ENCODE results near the gene PPARG. TPM values are rescaled to one million over a fixed set of nuclear protein-coding genes. Genes with fewer than 3 reads are reported as not detected.

PPARG gene
- total RNA-seq, 2 donors from 2014 or later = 5.4 to 44.2 TPM

DNA sequence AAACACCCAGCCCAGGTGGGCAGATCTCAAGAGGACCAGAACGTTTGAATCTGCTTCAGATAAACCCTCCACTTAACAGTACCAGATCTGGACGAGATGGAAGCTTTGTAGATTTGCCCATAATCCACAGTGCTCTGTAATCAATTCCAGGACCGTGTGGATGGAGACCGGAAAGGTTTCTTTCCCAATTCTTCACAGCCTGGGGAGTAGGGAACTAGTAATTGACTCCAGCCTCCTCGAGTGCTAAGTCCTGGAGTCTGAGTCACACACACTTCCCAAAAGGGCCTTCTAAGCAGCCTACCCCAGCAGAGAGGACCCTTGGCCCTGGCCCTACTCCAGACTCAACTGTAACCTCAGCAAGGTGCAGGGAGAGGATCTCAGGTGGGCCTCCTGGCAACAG is 139.3 kb downstream of the PPARG start:
- DNase-seq = no peak
- Histone ChIP-seq H3K27me3 (no peaks in the 10 kb centered on the region), H3K9me3 (no peaks in the 10 kb centered on the region), H3K4me1 (peaks cover 9% of the 10 kb centered on the region), H3K27ac (no peak overlapping the region), H3K4me3 (no peak overlapping the region), H3K36me3 (replicated peaks in 1 of 2; ENCODE audit: insufficient read depth in 1 of 2, low read depth in 2 of 2) (no peaks in the 10 kb centered on the region)
- intact Hi-C loops (cut with DNase I) = no loop called here
- TF ChIP-seq POLR2A (IDR thresholded peaks at IDR 0.05) = no peak
- TF ChIP-seq, protein P1, sequence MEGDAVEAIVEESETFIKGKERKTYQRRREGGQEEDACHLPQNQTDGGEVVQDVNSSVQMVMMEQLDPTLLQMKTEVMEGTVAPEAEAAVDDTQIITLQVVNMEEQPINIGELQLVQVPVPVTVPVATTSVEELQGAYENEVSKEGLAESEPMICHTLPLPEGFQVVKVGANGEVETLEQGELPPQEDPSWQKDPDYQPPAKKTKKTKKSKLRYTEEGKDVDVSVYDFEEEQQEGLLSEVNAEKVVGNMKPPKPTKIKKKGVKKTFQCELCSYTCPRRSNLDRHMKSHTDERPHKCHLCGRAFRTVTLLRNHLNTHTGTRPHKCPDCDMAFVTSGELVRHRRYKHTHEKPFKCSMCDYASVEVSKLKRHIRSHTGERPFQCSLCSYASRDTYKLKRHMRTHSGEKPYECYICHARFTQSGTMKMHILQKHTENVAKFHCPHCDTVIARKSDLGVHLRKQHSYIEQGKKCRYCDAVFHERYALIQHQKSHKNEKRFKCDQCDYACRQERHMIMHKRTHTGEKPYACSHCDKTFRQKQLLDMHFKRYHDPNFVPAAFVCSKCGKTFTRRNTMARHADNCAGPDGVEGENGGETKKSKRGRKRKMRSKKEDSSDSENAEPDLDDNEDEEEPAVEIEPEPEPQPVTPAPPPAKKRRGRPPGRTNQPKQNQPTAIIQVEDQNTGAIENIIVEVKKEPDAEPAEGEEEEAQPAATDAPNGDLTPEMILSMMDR (IDR thresholded peaks at IDR 0.05) = no peak
- ATAC-seq = no peak
- WGBS, 2 donors = 60 to 76% methylated on average over 5 of the region's 5 CpGs

DNA sequence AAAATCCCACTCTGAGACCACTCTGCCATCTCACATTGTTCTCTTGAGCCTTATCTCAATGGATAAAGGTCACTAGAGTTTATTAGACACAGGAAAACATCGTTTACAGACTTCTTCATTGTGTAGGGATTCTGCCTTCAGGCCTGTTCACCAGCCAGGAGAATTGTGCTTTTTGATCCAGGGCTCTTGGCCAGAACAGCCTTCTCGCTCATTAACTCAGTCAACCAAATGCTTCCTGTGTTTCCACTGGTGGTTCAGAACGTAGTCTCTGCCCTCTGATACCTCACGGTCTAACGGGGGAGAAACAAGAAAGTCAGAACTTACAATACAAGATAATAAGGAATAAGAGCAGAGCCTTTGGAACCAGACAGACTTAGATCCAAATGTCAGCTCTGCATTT is 141.2 kb downstream of the PPARG start:
- no peak for ATAC-seq
- intact Hi-C loops (cut with DNase I) = no loop called here
- DNase-seq = no peak
- Histone ChIP-seq H3K9me3 (no peaks in the 10 kb centered on the region), H3K27me3 (no peaks in the 10 kb centered on the region), H3K27ac (no peak overlapping the region), H3K36me3 (replicated peaks in 1 of 2; ENCODE audit: insufficient read depth in 1 of 2, low read depth in 2 of 2) (no peaks in the 10 kb centered on the region), H3K4me1 (no peaks in the 10 kb centered on the region), H3K4me3 (no peak overlapping the region)
- no peak for TF ChIP-seq POLR2A (IDR thresholded peaks at IDR 0.05)
- TF ChIP-seq, protein P1 (IDR thresholded peaks at IDR 0.05) = no peak
- 52 to 77% methylated on average over 5 of the region's 5 CpGs for WGBS, 2 donors

DNA sequence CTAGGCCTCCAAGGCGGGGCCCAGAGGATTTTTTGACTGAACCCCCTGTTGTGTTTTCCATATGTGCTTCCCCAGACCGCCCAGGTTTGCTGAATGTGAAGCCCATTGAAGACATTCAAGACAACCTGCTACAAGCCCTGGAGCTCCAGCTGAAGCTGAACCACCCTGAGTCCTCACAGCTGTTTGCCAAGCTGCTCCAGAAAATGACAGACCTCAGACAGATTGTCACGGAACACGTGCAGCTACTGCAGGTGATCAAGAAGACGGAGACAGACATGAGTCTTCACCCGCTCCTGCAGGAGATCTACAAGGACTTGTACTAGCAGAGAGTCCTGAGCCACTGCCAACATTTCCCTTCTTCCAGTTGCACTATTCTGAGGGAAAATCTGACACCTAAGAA is 145.0 kb downstream of the PPARG start:
- ATAC-seq = no peak
- DNase-seq = no peak
- whole genome bisulfite sequencing, 2 donors = 76 to 83% methylated on average over 6 of the region's 6 CpGs
- Histone ChIP-seq H3K9me3 (no peaks in the 10 kb centered on the region), H3K27ac (no peak overlapping the region), H3K4me1 (no peaks in the 10 kb centered on the region), H3K27me3 (no peaks in the 10 kb centered on the region), H3K36me3 (replicated peaks in 1 of 2; ENCODE audit: insufficient read depth in 1 of 2, low read depth in 2 of 2) (no peaks in the 10 kb centered on the region), H3K4me3 (no peak overlapping the region)
- intact Hi-C loops (cut with DNase I) = no loop called here
- no peak for TF ChIP-seq POLR2A (IDR thresholded peaks at IDR 0.05)
- TF ChIP-seq, protein P1 (IDR thresholded peaks at IDR 0.05) = no peak

DNA sequence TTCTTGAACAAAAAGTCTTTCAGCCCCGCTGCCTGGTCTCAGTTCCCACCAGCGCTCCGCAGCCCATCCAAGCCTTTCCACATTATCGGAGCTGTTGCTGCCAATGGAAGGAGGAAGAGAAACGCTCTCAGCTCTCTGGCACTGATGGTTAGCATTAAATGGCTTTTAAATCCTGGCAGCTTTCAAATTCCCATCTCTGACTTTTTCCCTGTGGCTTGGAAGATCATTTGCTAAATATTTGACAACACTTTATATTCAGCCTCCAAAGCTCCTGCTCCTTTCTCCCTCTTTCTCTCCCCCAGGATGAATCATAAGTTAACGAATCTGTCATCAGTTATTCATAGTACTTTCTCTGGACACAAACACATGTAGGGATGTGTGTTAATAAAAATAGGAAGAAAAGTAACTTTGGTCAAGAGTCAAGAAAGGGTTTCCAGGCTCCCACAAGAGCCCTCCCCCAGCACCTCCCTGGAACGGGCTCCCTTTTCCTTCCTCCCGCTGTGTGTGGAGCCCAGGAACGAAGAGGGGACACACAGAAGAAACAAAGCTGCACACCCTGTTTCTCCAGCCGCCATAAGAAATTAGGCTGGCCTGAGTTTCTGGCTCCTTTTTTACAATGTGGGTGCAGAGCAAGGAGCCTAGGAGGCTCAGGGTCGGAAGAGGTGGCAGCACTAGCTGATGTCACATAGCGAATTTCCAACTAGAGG is 147.8 kb downstream of the PPARG start:
- 58 to 60% methylated on average over 12 of the region's 12 CpGs for WGBS, 2 donors
- no peak for ATAC-seq
- H3K27me3 ChIP-seq = no peaks in the 10 kb centered on the region
- no peak for DNase-seq
- intact Hi-C loops (cut with DNase I) = no loop called here
- H3K36me3 ChIP-seq (replicated peaks in 1 of 2; ENCODE audit: insufficient read depth in 1 of 2, low read depth in 2 of 2) = no peaks in the 10 kb centered on the region
- H3K4me1 ChIP-seq = no peaks in the 10 kb centered on the region
- no peak overlapping the region for H3K27ac ChIP-seq
- no peak for TF ChIP-seq POLR2A (IDR thresholded peaks at IDR 0.05)
- TF ChIP-seq, protein P1 (IDR thresholded peaks at IDR 0.05) = no peak
- H3K9me3 ChIP-seq = no peaks in the 10 kb centered on the region
- no peak overlapping the region for H3K4me3 ChIP-seq

DNA sequence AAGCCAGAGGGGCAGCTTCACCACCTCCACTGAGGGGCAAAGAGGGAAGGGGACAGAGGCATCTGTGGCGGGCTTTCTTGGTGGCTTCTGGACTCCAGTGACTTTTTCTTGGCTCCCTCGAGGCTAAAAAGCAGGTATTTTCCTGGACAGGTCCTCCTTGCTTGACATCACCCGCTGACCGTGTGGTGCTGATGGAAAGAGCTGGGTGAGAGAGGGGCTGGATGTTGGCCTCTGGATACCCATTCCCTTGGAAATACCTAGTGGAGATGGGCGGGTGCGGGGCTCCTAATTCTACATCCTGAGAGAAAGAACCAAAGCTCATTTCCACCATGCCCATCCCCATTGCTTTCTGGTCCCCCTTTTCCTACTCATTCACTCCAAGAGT is 148.3 kb downstream of the PPARG start:
- H3K4me1 ChIP-seq = no peaks in the 10 kb centered on the region
- H3K27me3 ChIP-seq = no peaks in the 10 kb centered on the region
- intact Hi-C loops (cut with DNase I) = no loop called here
- H3K4me3 ChIP-seq = no peak overlapping the region
- H3K27ac ChIP-seq = no peak overlapping the region
- ATAC-seq (no peak), DNase-seq (no peak)
- no peaks in the 10 kb centered on the region for H3K36me3 ChIP-seq (replicated peaks in 1 of 2; ENCODE audit: insufficient read depth in 1 of 2, low read depth in 2 of 2)
- WGBS, 2 donors = 71 to 77% methylated on average over 6 of the region's 6 CpGs
- H3K9me3 ChIP-seq = no peaks in the 10 kb centered on the region
- no peak for TF ChIP-seq POLR2A (IDR thresholded peaks at IDR 0.05)
- TF ChIP-seq, protein P1 (IDR thresholded peaks at IDR 0.05) = no peak

Data from body of pancreas (tissue), 4 donors.